GM19043 (cell line): ENCODE results near the gene GJA9.
"Not testable (repeated sequence)": the region's sequence is repeated elsewhere in the genome, so short reads cannot be mapped to it uniquely, and the experiment has no call there.

ENCODE experiments used
- ATAC-seq: cut with Tn5 transposase; IDR thresholded peaks from one replicate; pipeline ENCODE4 v1.9.1; 2021; ENCODE audit warnings: low read depth; ENCODE audit not compliant: unreplicated experiment

GJA9 gene

DNA sequence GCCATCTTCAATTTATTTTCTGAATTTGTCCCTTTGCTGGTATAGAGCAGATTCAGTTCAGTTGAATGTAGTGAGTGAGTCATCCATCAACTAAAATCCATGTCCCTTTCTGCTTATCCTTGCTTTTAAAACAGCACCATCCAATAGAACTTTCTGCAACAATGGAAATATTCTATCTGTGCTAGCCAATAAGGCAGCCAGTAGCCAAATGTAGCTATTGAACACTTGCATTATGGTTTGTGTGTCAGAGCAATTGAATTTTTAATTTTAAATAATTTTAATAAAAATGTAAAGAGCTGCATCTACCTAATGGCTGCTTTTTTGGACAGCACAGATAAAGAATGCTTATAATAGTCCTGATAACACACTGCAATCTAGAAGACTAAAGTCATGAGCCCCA is at the start of gene GJA9:
GJA9 (minus strand) TSS at position 101 of the 400 bp plus-strand sequence. CDS start 5,489 bp downstream, outside the sequence.
- no peak for ATAC-seq

DNA sequence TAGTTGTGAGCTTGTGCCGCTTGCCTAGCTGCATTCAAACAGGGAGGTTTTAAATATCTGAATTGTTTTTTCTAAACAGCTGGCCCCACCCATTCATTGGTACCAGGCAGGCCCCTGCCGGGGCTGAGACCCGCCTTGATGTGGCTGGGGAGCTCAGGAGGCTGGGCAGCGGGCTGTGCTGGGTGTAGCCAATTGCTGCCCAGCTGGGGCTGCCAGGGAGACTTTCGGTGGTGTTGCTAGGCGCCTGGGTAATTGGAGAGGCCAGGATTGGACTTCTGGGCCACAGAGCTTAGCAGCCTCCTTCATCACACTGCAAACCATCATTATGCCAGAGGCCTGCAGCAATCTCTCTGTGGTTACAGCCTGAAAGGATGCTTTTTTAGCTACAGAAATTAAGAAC is 48.1 kb upstream of the GJA9 start:
- no peak for ATAC-seq

DNA sequence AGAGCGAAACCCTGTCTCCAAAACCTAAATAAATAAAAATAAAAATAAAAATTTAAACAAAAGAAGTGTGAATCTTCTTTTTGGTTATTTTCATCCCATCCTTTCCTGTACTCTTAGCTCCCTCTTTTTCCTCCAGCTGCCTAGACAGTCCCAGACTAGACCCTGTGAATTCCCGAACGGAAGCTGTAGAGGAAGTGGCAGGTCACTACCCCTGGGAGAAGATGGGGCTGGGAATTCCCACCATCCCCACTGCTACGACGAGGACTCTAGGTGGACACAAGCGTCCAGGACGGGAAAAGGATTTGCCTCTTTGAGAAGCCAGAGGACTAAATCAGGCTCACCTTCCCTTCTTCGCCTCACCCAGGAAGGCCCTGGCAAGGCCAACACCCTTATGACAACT is 47.7 kb upstream of the GJA9 start:
- ATAC-seq = no peak

DNA sequence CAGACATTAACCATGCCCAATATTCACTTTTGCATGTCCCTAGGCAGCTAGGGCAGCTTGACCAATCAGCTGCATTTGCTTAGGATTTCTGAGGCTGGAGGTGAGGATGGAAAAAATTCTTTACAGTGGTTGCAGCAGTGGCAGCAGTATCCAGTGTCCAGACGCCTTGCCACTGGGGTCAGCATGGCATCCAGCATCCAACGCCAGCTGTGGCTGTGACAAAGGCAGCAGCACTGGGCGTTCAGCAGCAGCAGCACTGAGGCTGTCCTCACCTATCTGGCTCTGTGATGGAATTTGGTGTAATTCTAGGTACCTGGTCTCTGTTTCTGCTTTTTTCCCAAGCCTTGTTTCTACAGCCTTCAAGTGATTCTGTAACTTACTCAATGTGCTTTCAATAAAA is 44.7 kb upstream of the GJA9 start:
- ATAC-seq = no peak

DNA sequence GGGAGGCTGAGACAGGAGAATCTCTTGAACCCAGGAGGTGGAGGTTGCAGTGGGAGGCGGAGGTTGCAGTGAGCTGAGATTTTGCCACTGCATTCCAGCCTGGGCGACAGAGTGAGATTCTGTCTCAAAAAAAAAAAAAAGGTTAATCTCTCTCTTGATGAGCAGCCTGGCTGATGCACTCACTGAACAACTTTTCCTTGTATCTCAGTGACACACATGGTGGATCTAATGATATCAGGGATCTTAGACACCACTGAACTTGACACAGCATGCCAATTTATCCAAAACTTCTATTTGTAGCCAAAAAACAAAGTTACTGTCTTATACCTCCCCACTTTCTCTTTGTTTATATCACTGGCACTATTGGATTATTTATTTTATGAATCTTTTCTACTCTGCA is 44.0 kb upstream of the GJA9 start:
- no peak for ATAC-seq

DNA sequence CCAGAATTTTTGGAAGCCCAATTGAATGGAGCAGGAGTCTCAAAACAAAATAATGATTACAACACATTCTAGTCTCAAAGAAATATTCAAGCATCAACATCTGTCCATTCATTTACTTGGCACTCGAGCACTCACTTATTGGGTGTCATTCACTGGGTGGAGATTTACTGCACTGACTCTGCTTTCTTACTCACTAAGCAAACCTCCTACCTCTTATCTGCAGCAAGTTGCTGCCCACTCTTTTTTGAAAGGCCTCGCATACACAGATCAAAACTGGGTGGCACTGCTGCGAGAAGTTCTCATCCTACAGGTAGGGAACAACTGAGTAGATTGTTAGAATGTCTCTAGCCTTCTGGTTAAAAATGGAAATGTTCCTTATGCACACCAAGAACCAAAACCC is 42.2 kb upstream of the GJA9 start:
- no peak for ATAC-seq

DNA sequence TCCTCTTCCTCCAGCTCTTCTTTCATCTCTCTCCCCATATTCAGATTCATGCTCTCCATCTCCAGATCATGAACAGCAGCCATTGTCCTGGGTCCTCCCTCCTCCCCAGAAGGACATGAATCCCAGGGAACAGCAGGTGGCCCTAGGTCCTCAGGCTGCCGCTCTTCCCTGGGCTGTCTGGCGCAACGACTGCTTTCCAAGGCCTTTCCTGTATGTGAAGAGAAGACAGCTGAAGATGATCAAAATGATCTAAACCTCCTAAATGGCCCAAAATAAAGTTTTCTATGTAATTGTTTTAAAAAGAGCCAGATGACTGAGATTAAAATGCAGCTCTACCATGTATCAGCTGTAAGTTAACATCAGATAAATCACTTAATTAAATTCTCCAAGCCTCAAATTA is 37.7 kb upstream of the GJA9 start:
- ATAC-seq = no peak

DNA sequence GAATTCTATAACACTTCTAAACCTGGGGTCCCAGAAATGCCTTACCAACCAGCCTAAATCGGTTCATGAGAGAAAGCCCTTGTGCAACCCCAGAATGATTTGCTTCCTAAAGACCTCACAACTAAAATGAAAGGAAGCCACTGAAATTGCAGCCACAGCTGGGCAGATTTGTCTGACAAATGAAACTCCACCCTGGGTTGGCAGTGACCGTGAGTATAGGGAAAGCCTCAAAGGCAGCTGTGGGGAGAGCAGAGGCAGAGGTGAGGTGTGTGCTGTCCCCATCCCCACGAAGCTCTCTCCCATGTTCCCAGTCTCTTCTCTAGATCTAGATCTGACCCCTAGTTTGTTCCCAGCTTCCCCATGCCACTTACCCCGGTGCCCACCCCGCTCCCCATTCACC is 37.2 kb upstream of the GJA9 start:
- no peak for ATAC-seq

DNA sequence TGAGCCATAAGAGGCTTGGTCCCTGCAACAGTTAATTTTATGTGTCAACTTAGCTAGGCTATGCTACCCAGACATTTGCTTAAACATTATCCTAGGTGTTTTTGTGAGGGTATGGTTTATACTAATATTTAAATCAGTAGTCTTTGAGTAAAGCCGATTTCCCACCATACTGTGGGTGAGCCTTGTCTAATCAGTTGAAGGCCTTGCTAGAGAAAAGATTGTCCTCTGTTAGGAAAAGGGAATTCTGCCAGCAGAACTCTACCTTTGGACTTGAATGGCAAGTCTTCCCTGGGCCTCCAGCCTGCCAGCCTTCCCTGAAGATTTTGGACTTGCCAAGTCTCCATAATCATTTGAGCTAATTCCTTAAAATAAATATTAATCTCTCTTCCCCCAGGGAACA is 36.4 kb upstream of the GJA9 start:
- no peak for ATAC-seq

DNA sequence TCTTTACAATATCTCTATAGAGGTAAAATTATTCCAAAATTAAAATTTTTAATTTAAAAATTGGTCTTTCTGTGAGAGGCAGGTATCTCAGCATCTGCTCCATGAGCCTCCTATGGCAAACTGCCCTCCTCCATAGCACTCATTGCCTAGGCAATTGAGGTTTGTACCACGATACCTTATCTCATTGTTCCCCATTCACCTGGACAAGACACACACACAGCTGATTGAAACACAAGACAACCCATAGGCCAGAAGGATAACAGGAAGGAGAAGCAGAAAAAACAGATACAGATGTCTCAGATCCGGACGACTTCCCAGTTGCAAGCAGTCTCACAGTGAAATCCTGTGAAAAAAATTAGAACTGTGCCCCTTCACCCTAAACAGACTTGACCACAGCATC is 36.0 kb upstream of the GJA9 start:
- ATAC-seq = no peak

DNA sequence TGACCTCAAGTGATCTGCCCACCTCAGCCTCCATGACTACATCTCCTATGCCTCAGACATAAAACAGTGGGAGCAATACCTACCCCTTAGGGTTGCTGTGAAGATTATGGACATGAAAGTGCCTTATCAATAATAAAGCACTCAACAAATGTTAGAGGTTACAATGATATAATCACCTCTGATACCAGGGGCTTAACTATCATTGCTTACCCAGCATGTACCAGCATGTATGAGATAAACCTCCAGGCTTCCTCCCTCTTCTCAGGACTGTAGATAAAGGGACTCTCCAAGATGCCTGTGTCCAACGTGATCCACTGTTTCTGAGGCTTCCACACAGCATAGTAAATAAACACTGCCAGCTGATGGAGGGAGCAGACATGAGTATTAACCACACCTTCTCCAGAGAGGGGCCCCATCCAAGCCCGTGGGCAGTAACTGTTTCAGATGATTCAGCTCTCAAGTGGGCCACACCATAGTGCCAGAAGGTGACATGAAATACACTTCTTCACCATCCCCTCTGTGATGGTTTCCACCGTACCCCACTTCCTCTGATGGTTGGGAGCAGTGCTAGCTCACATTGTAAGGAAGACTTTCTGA is 34.1 kb upstream of the GJA9 start:
- no peak for ATAC-seq

DNA sequence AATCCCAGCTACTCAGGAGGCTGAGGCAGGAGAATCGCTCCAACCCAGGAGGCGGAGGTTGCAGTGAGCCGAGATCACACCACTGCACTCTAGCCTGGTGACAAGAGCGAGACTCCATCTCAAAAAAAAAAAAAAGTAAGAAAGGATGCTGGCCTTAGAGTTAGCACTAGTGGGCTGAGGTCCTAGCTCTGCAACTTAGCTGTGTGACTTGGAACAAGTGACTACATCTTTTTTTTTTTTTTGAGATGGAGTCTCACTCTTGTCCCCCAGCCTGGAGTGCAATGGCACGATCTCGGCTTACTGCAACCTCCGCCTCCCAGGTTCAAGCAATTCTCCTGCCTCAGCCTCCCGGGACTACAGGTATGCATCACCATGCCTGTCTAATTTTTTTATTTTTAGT is 33.5 kb upstream of the GJA9 start:
- ATAC-seq = not testable (repeated sequence)

DNA sequence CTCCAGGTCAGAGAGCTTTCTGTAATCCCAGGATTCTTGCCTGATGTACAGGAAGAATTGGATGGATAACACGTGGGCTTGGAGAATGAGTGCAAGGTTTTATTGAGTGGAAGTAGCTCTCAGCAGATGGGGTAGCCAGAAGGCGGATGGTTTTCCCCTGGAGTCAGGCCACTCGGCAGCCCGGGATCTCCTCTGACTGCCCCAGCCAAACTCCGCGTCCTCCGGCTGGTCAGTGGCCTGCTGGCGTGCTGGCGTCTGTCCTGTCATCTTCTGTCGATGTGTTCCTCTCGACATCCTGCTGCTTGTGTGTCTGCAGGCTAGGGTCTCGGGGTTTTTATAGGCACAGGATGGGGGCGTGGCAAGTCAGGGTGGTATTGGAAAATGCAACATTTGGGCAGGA is 27.4 kb upstream of the GJA9 start:
- no peak for ATAC-seq

DNA sequence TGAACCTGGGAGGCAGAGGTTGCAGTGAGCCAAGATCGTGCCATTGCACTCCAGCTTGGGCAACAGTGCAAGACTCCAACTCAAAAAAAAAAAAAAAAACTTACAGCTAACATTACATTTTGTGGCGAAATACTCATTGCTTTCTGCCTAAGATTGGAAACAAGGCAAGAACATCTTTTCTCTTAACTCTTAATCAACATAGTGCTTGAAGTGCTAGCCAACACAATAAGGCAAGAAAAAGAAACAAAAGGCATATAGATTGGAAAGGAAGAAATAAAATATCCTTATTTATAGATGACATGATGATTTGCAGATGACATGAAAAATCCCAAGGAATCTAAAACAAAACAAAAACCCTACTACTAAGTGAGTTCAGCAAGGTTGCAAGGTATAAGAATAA is 24.6 kb upstream of the GJA9 start:
- no peak for ATAC-seq

DNA sequence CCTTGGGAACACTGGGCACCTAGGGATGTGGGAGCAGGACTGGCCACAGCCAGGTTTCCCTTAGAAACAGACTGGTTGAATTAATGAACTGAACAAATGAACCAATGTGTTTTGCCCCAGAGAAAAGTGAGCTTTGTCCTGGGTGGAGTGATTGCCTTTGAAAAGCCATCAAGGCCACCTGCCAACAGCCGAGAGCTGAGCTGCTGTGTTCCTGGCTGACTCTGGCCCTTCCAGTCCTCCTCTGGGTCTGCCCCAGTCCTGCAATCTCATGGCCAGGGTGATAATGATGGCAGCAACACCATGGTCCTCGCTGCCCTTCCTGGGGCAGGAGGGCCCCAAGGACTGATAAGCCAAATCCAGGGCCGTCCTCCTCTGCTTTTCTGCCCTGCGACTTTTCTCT is 18.2 kb upstream of the GJA9 start:
- ATAC-seq = no peak

DNA sequence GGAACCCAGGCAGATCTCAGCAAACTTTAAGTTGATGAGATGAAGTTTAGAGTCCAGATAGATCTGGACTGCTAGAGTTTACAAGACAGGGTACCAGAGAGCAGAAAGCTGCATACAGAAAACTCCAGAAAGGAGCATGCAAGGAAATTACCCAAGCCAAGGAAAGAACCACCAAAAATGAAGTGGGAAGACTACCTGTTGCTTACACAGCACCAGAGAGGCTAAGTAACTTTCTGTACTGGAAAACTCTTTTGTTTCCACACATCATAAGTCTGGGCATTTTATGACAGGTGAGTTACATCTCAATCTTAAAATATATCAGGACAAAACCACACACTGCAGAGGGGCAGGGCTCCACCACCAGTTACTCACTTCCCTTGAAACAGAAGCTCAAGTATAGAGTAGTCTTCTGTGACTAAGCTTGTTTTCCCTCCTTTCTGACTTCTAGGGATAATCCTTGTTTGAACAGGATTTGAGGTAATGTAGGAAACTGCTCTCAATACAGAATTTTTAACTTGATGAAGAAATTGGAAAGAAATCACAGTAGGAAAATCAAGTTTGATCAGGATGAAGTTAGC is 17.4 kb upstream of the GJA9 start:
- no peak for ATAC-seq

DNA sequence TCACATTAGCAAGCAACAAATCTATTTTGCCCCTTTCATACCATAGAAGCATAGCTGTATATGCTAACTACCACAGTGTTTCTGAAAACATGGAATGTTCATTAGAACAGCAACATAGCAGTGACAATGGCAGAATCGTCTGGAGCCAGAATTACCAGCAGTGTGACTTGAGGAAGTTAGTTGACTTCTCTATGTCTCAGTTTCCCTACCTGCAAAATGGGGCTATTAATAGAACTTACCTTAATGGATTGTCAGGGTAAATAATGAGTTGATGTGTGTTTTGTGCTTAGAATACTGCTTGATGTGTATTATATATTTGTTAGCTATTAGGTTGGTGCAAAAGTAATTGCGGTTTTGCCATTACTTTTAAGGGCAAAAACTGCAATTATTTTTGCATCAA is 14.8 kb upstream of the GJA9 start:
- ATAC-seq = no peak

DNA sequence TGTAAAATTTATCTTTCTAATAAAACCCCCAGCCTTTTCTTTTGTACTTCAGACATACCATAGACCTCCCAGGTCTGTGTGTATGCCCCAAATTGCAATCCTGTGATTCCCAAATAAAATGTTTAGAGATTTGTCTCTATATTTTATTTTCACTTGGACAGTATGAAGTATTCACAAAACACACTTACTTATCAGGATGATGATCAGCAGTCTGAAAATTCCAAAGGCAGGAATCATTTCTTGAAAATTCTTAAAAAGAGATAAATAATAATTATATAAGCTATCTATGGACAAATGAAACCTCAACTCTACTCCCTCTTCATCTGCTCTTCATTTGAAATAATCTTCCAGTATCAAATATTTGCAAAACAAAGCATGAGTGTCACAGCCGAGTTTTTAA is 11.6 kb upstream of the GJA9 start:
- ATAC-seq = no peak

DNA sequence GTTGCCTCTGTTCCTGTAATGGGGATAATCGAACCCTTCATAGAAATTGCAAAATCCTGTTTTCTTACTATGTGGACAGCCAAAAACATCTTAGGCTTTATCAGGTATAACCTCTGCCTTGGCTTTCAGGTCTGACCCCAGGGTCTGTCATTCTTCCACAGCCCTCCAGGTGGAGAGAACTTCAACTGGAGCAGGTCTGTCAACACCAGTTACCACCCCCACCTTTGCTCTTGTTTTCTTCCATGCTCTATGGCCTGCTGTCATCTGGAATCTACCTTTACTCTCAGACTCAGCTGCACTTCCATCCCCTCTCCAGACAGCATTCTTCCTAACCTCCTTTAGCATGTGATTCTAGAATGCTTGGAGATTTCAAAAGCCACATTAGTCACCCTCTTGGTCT is 10.4 kb upstream of the GJA9 start:
- no peak for ATAC-seq

DNA sequence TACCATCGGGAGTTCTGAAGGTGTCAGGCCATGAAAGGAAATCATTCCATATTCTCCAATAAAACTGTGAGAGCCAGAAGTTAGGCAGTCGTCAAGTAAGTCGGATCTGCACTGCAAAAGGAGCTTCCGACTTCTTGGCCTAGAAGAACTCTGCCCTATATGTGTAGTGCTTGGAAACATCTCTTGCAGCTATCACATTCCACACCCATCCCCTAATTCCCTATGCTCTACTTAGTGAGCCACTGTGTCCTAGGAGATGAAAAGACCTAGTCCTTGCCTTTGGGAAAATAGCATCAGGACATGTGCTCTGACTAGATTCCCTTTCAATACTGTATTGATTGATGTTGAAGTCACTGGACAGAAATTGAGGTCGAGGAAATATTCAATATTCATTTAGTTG is 8.2 kb upstream of the GJA9 start:
- ATAC-seq = no peak

DNA sequence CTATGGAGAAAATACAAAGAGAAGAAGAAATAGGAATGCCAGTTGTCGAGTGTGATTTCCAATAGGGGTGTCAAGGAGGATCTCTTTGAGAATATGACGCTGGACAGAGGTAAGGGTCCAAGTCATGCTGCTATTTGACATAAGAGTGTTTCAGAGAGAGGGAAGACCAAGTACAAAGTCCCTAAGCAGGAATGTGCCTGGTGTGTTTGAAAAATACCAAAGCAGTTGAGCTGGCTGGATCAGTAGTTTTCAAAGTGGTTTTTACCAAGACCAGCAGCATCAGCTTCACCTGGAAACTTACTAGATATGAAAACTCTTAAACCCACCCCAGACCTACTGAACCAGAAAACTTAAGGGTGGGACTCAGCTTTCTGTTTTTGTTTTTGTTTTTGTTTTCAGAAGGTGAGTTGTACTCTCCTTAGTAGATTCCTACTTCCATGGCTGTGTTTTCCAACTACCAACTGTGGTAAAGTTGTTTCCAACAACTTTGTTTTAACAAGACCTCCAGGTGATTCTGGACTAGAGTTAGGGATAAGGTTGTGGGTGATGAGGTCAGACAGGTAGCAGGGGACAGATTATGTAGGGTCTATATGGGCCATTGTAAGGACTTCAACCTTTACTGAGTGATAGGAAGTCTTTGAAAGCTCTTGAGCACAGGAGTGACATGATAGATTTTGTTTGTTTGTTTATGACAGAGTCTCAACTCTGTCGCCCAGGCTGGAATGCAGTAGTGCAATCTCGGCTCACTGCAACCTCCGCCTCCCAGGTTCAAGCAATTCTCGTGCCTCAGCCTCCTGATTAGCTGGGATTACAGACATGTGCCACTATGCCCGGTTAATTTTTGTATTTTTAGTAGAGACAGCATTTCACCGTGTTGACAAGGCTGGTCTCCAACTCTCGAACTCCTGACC is 7.3 kb upstream of the GJA9 start:
- no peak for ATAC-seq

DNA sequence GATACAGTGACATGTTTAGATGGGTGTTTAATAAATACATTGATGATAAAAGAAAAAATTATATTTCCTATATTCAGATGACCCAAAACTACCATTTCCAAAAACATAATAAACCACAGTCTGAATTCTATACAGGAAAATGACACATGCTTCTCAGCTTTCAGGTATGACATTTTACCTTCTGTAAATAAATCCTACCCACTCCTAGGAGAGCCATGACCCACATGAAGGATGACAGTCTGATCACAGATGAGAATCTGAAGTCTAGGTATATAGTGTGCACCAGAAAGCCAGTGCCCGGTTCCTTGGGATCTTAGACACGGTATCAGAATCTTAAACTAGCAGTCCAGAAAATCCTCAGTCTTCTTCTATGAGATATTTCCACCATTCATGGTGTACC is 3.7 kb upstream of the GJA9 start:
- no peak for ATAC-seq
